Mucosa of descending colon (tissue), 3 donors: Measurements from ENCODE around the gene CAPN5. TPM values are rescaled to one million over a fixed set of nuclear protein-coding genes. Genes with fewer than 3 reads are reported as not detected.
"Not testable (repeated sequence)": the region's sequence is repeated elsewhere in the genome, so short reads cannot be mapped to it uniquely, and the experiment has no call there.

ENCODE experiments used
- ATAC-seq: fragments of 200-7000 bp; cut with Tn5 transposase; one replicate; pipeline ENCODE4 v1.9.1; 2020; ENCODE audit warnings: mild to moderate bottlenecking, moderate library complexity
- DNase-seq, 3 donors: peaks; one replicate each; pipeline ENCODE4 v3.0.0-alpha.2; 2020
- H3K36me3 ChIP-seq: fragments of 200-600 bp; one replicate; pipeline ENCODE4 v1.8.0; 2021; ENCODE audit warnings: low read depth, mild to moderate bottlenecking
- H3K4me1 ChIP-seq: fragments of 200-600 bp; one replicate; pipeline ENCODE4 v1.8.0; 2021; ENCODE audit warnings: low read depth, mild to moderate bottlenecking
- H3K4me3 ChIP-seq: fragments of 200-600 bp; one replicate; pipeline ENCODE4 v1.8.0; 2021; ENCODE audit warnings: mild to moderate bottlenecking
- H3K9me3 ChIP-seq: fragments of 200-600 bp; one replicate; pipeline ENCODE4 v1.8.0; 2021; ENCODE audit warnings: mild to moderate bottlenecking
- CTCF ChIP-seq: fragments of 200-600 bp; IDR thresholded peaks from one replicate; pipeline ENCODE4 v1.8.0; 2022; ENCODE audit warnings: antibody characterized with exemption, mild to moderate bottlenecking
- intact Hi-C, 2 donors: fragments of 100-400 bp; cut with DNase I in 1 of 2; cut with micrococcal nuclease in 1 of 2; formaldehyde crosslinking; loops; one replicate each; pipeline versions ENCODE4 v1.11.0 to v1.11.1; 2022; cut with DNase I, micrococcal nuclease
- total RNA-seq, 3 donors: library from RNA; stranded (reverse); fragmentation: NEBNext Ultra II Directional in 2 of 3; extraction: Animal tissue kit (Norgen Biotek cat#: 25700) in 2 of 3; gene quantifications; one replicate each; pipeline versions ENCODE4 v1.2.1 to v1.2.4, GENCODE V29; 2021 to 2023
- donor health status: DM: no; HTN: no; CAD: no; lungs with moderate emphysema.
- donor health status: DM: no; HTN: no; CAD: no.
- donor health status: DM: no; HTN: yes; CAD: no.

Gene CAPN5
- total RNA-seq, 3 donors from 2014 or later: 142 to 351 (median 253) TPM

DNA sequence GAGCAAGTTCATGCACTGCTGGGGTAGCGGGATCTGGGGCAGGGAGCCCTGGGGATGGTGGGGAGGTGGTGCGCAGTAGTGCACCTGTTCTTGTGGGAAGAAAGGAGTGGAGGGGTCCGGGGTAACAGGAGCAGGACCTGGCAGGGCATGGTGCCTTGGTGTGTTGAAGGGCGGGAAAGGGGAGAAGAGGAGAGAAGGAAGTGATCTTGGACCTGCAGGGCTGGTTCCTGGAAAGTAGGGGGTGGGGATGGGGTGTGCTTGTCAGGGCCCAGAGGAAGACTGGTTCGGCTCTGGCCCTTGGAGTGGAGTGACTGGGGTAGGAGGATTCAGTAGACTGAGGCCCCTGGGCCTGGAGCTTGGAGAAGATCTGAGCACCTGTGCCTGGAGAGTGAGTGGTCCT lies 10.9 kb upstream of the CAPN5 start:
- intact Hi-C loops: no loop called here
- Histone ChIP-seq H3K4me1 (peaks cover 12% of the 10 kb centered on the region), H3K4me3 (no peak overlapping the region), H3K36me3 (no peaks in the 10 kb centered on the region), H3K9me3 (peaks cover 13% of the 10 kb centered on the region)
- ATAC-seq (no peak), DNase-seq (peak in 1 of 3 donors; percentile 20)
- no peak for TF ChIP-seq CTCF

- no peak overlapping the region for H3K4me3 ChIP-seq
- no peak for TF ChIP-seq CTCF
- DNase-seq (no peak), ATAC-seq (no peak)
- peaks cover 13% of the 10 kb centered on the region for H3K9me3 ChIP-seq
- no peaks in the 10 kb centered on the region for H3K36me3 ChIP-seq
- intact Hi-C loops: no loop called here
- H3K4me1 ChIP-seq: peaks cover 17% of the 10 kb centered on the region
These were observed 9.9 kb upstream of the CAPN5 start for GRCh38 chr11:77056814-77057402.

GRCh38 chr11:77057938-77058474 lies 8.8 kb upstream of the CAPN5 start:
- peak in 1 of 3 donors; percentile 31 for DNase-seq
- peak; percentile 25 for ATAC-seq
- Histone ChIP-seq H3K9me3 (peaks cover 13% of the 10 kb centered on the region), H3K36me3 (no peaks in the 10 kb centered on the region), H3K4me1 (peaks cover 22% of the 10 kb centered on the region), H3K4me3 (no peak overlapping the region)
- intact Hi-C loops: no loop called here
- TF ChIP-seq CTCF: no peak

GRCh38 chr11:77058900-77059299 lies 7.9 kb upstream of the CAPN5 start:
- intact Hi-C loops: no loop called here
- peaks cover 13% of the 10 kb centered on the region for H3K9me3 ChIP-seq
- TF ChIP-seq CTCF: no peak
- H3K36me3 ChIP-seq: no peaks in the 10 kb centered on the region
- H3K4me1 ChIP-seq: peaks cover 24% of the 10 kb centered on the region
- DNase-seq (no peak), ATAC-seq (no peak)
- no peak overlapping the region for H3K4me3 ChIP-seq

DNA sequence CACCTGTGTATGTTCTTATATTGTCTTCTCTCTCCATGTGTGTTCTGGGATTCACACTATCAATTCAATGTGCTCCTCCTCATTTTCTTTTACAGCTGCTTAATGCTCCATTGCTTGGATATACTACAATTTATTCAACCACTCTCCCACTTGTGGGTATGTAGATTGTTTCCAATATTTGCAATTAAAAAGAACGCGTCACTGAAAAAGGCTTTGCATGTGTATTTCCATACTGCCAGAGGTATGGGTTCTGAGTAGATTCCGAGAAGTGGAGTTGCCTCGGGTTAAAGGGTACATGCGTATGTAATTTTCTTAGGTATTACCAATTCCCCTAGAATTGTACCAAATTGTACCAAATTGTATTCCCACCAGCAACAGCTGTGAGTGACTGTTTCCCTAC lies 7.0 kb upstream of the CAPN5 start:
- no peak for TF ChIP-seq CTCF
- Histone ChIP-seq H3K4me3 (no peak overlapping the region), H3K4me1 (peaks cover 27% of the 10 kb centered on the region), H3K9me3 (peaks cover 13% of the 10 kb centered on the region), H3K36me3 (no peaks in the 10 kb centered on the region)
- ATAC-seq: no peak
- DNase-seq: no peak
- intact Hi-C loops: no loop called here

DNA sequence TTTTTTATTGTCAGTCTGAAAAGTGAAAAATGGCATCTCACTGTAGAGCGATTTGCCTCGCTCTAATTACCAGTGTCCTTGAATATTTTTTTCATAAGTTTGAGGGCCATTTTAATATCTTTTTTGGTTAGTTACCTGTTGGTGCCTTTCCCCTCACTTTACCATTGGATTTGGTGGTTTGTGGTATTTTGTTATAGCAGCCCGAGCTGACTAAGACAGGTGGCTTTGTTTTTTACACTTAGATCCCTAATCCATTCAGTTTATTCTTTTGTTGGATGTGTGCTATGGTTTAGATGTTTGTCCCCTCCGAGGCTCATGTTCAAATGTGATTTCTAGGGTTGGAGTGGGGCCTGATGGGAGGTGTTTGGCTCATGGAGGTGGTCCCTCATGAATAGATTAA lies 6.5 kb upstream of the CAPN5 start:
- Histone ChIP-seq H3K36me3 (no peaks in the 10 kb centered on the region), H3K9me3 (peaks cover 13% of the 10 kb centered on the region), H3K4me1 (peaks cover 27% of the 10 kb centered on the region), H3K4me3 (no peak overlapping the region)
- intact Hi-C loops: no loop called here
- no peak for TF ChIP-seq CTCF
- DNase-seq (no peak), ATAC-seq (no peak)

DNA sequence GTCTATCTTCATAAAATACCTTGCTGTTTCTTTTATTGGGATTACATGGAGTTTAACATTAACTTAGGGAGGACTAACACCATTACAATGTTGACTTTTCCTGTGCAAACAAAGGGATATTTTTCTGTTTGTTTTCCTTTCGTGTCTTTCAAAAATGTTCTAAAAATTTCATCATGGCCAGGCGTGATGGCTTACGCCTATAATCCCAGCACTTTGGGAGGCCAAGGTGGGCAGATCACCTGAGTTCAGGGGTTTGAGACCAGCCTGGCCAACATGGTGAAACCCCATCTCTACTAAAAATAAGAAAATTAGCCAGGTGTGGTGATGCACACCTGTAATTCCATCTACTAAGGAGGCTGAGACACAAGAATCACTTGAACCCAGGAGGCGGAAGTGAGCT lies 5.5 kb upstream of the CAPN5 start:
- H3K36me3 ChIP-seq, H3K4me3 ChIP-seq, H3K9me3 ChIP-seq, intact Hi-C loops: not testable (repeated sequence)
- DNase-seq: peak in 1 of 3 donors; percentile 37
- ATAC-seq: peak; percentile 69
- H3K4me1 ChIP-seq: peaks cover 34% of the 10 kb centered on the region
